IMR-90 (cell line): ENCODE results near the gene CDKAL1. TPM values are rescaled to one million over a fixed set of nuclear protein-coding genes. Genes with fewer than 3 reads are reported as not detected.

ENCODE experiments used
- ATAC-seq: fragments of 200-7000 bp; cut with Tn5 transposase; 2 replicates; pipeline ENCODE4 v1.9.1; 2020; ENCODE audit warnings: low read depth, mild to moderate bottlenecking, moderate library complexity
- BruUV-seq: library from RNA; stranded (reverse); fragments of 400-500 nt; replicated peaks from 2 replicates; lab custom pipeline; 2021; lab: Mats Ljungman, UMichigan
- CTCF ChIA-PET: fragments of 300-600 bp; formaldehyde crosslinking; extraction: SDS; loops from one replicate; lab custom pipeline; 2021; ENCODE audit warnings: antibody characterized with exemption; lab: Yijun Ruan, JAX
- POLR2A ChIA-PET: fragments of 300-600 bp; sonication (Branson Sonifier 250); formaldehyde crosslinking; loops from one replicate; lab custom pipeline; 2022; ENCODE audit warnings: antibody characterized with exemption; ENCODE audit not compliant: unreplicated experiment; lab: Charles Lee
- DNase-seq: peaks from one replicate; pipeline ENCODE4 v3.0.0; 2013
- H2AFZ ChIP-seq: replicated peaks from 2 replicates; pipeline ENCODE3; 2013; ENCODE audit warnings: low read length, mild to moderate bottlenecking; ENCODE audit not compliant: poor library complexity
- H2AK5ac ChIP-seq: 2 replicates; pipeline ENCODE4 v1.6.1; 2013; ENCODE audit warnings: low read depth, low read length, inconsistent platforms
- H2AK9ac ChIP-seq: replicated peaks from 2 replicates; pipeline ENCODE3; 2013; ENCODE audit warnings: mild to moderate bottlenecking, low read depth, low read length, moderate library complexity; ENCODE audit not compliant: poor library complexity
- H2BK120ac ChIP-seq: 2 replicates; pipeline ENCODE4 v1.6.1; 2013; ENCODE audit warnings: low read depth, low read length, inconsistent platforms
- H2BK15ac ChIP-seq: 3 replicates; pipeline ENCODE4 v1.6.1; 2013; ENCODE audit warnings: low read depth, low read length, inconsistent platforms
- H2BK20ac ChIP-seq: 2 replicates; pipeline ENCODE4 v1.6.1; 2013; ENCODE audit warnings: low read depth, mild to moderate bottlenecking, inconsistent platforms, low read length, moderate library complexity
- H2BK5ac ChIP-seq: 2 replicates; pipeline ENCODE4 v1.6.1; 2013; ENCODE audit warnings: mild to moderate bottlenecking, low read depth, low read length, inconsistent platforms; ENCODE audit not compliant: poor library complexity, severe bottlenecking
- H3K14ac ChIP-seq: replicated peaks from 2 replicates; pipeline ENCODE4 v1.6.1; 2013; ENCODE audit warnings: low read depth, low read length, inconsistent platforms
- H3K18ac ChIP-seq: 2 replicates; pipeline ENCODE4 v1.6.1; 2013; ENCODE audit warnings: low read depth, low read length, control low read depth
- H3K23ac ChIP-seq: 2 replicates; pipeline ENCODE4 v1.6.1; 2013; ENCODE audit warnings: low read depth, low read length, inconsistent platforms
- H3K27ac ChIP-seq: 2 replicates; pipeline ENCODE4 v1.5.1; 2013; ENCODE audit warnings: mild to moderate bottlenecking, control low read depth, low read length; ENCODE audit not compliant: insufficient read depth
- H3K27me3 ChIP-seq: 2 replicates; pipeline ENCODE4 v1.6.1; 2013; ENCODE audit warnings: low read length; ENCODE audit not compliant: control insufficient read depth, insufficient read depth
- H3K36me3 ChIP-seq: 2 replicates; pipeline ENCODE4 v1.6.1; 2013; ENCODE audit warnings: low read length, mixed read lengths; ENCODE audit not compliant: control insufficient read depth, insufficient read depth
- H3K4ac ChIP-seq: 2 replicates; pipeline ENCODE4 v1.6.1; 2013; ENCODE audit warnings: low read depth, low read length, inconsistent platforms
- H3K4me1 ChIP-seq: 2 replicates; pipeline ENCODE4 v1.6.1; 2013; ENCODE audit warnings: low read length, mixed read lengths; ENCODE audit not compliant: control insufficient read depth, insufficient read depth
- H3K4me2 ChIP-seq: 2 replicates; pipeline ENCODE4 v1.6.1; 2013; ENCODE audit warnings: low read depth, mild to moderate bottlenecking, control low read depth, low read length, moderate library complexity
- H3K4me3 ChIP-seq: 2 replicates; pipeline ENCODE4 v1.5.1; 2013; ENCODE audit warnings: low read depth, mild to moderate bottlenecking, control low read depth, low read length, moderate library complexity; ENCODE audit not compliant: insufficient read depth
- H3K56ac ChIP-seq: 2 replicates; pipeline ENCODE4 v1.6.1; 2013; ENCODE audit warnings: low read length, inconsistent platforms; ENCODE audit not compliant: insufficient read depth; ENCODE audit errors: extremely low read depth
- H3K79me1 ChIP-seq, 2 experiments: 2 replicates each; pipeline ENCODE4 v1.6.1; 2013; ENCODE audit warnings: low read length in 2 of 2, inconsistent platforms in 1 of 2, low read depth in 1 of 2
- H3K9ac ChIP-seq: 2 replicates; pipeline ENCODE4 v1.6.1; 2013; ENCODE audit warnings: low read depth, low read length, control low read depth
- H3K9me1 ChIP-seq: 2 replicates; pipeline ENCODE4 v1.6.1; 2013; ENCODE audit warnings: low read length, inconsistent platforms; ENCODE audit not compliant: insufficient read depth
- H3K9me3 ChIP-seq: 2 replicates; pipeline ENCODE4 v1.6.1; 2013; ENCODE audit warnings: low read length; ENCODE audit not compliant: control insufficient read depth, insufficient read depth
- H4K20me1 ChIP-seq: 2 replicates; pipeline ENCODE4 v1.6.1; 2013; ENCODE audit warnings: low read length, inconsistent platforms; ENCODE audit not compliant: insufficient read depth
- H4K5ac ChIP-seq: 2 replicates; pipeline ENCODE4 v1.6.1; 2013; ENCODE audit warnings: mild to moderate bottlenecking, low read depth, low read length, control low read depth
- H4K8ac ChIP-seq, 2 experiments: 2 replicates each; pipeline ENCODE4 v1.6.1; 2013; ENCODE audit warnings: low read depth in 2 of 2, low read length in 2 of 2, control low read depth in 1 of 2, inconsistent platforms in 1 of 2
- H4K91ac ChIP-seq: 2 replicates; pipeline ENCODE4 v1.6.1; 2013; ENCODE audit warnings: low read depth, low read length, inconsistent platforms; ENCODE audit not compliant: insufficient read depth
- BHLHE40 ChIP-seq: fragments of 150-350 bp; IDR thresholded peaks from 2 replicates; pipeline ENCODE4 v1.6.1; 2016; ENCODE audit warnings: mild to moderate bottlenecking, low read depth, low read length
- CEBPB ChIP-seq: IDR thresholded peaks from 2 replicates; pipeline ENCODE4 v1.6.1; 2012; ENCODE audit warnings: low read depth, low read length, improper control_type of control experiment
- CHD1 ChIP-seq: IDR thresholded peaks from 2 replicates; pipeline ENCODE4 v1.6.1; 2012; ENCODE audit warnings: low read depth, low read length, improper control_type of control experiment
- FOS ChIP-seq: fragments of 150-350 bp; IDR thresholded peaks from 2 replicates; pipeline ENCODE4 v1.6.1; 2016; ENCODE audit warnings: low read depth, low read length
- MAFK ChIP-seq: IDR thresholded peaks from 2 replicates; pipeline ENCODE4 v1.6.1; 2012; ENCODE audit warnings: low read depth, low read length, improper control_type of control experiment
- MAZ ChIP-seq: IDR thresholded peaks from 2 replicates; pipeline ENCODE4 v1.6.1; 2012; ENCODE audit warnings: low read depth, mild to moderate bottlenecking, low read length, improper control_type of control experiment, moderate library complexity, borderline replicate concordance
- MXI1 ChIP-seq: IDR thresholded peaks from 2 replicates; pipeline ENCODE4 v1.6.1; 2012; ENCODE audit warnings: low read depth, mild to moderate bottlenecking, low read length, moderate library complexity, borderline replicate concordance
- NFE2L2 ChIP-seq: fragments of 150-350 bp; IDR thresholded peaks from 2 replicates; pipeline ENCODE4 v1.6.1; 2016; ENCODE audit warnings: low read depth, mild to moderate bottlenecking, low read length
- RAD21 ChIP-seq: IDR thresholded peaks from 2 replicates; pipeline ENCODE4 v1.6.1; 2012; ENCODE audit warnings: low read length, improper control_type of control experiment
- RCOR1 ChIP-seq: IDR thresholded peaks from 2 replicates; pipeline ENCODE4 v1.6.1; 2012; ENCODE audit warnings: mild to moderate bottlenecking, low read length, improper control_type of control experiment; ENCODE audit not compliant: insufficient replicate concordance
- RFX5 ChIP-seq: IDR thresholded peaks from 2 replicates; pipeline ENCODE4 v1.8.0; 2012; ENCODE audit warnings: low read depth, mild to moderate bottlenecking, low read length, moderate library complexity
- SMC3 ChIP-seq: fragments of 150-350 bp; IDR thresholded peaks from 2 replicates; pipeline ENCODE4 v1.6.1; 2016; ENCODE audit warnings: low read depth, mild to moderate bottlenecking, antibody characterized with exemption, low read length, moderate library complexity
- WGBS, 2 experiments: methylation state at CpG; one replicate each; pipeline versions ENCODE4 v1.1.5 to v1.1.7; 2013; ENCODE audit warnings: missing lambda C conversion rate in 2 of 2; ENCODE audit not compliant: insufficient read length in 1 of 2; ENCODE audit errors: extremely low coverage in 2 of 2; 5-methylcytosine and 5-hydroxymethylcytosine counted together
- dilution Hi-C: fragments of 300-500 bp; cut with HindIII; formaldehyde crosslinking; loops from one replicate; pipeline ENCODE4 v1.14.3; 2018; ENCODE audit warnings: low sequenced_read_pairs; ENCODE audit not compliant: unreplicated experiment
- in situ Hi-C: fragments of 300-500 bp; cut with MboI; formaldehyde crosslinking; loops from 3 replicates; pipeline ENCODE4 v1.14.3; 2019; ENCODE audit warnings: low sequenced_read_pairs, inconsistent platforms, mixed read lengths
- intact Hi-C: fragments of 100-400 bp; cut with micrococcal nuclease; formaldehyde crosslinking; loops from 2 replicates; pipeline ENCODE4 v1.10.0; 2022
- polyA plus RNA-seq, 3 experiments: library from polyadenylated mRNA; depleted of rRNA; stranded (reverse); fragments of >200 nt; gene quantifications; 2 replicates each; pipeline ENCODE4 v1.2.3, GENCODE V29; 2012; ENCODE audit warnings: low replicate concordance in 1 of 3
- total RNA-seq: library from RNA; depleted of rRNA; stranded (reverse); fragments of >200 nt; gene quantifications from 2 replicates; pipeline ENCODE4 v1.2.3, GENCODE V29; 2012
- TF ChIP-seq, protein P1 (sequence below): conservative IDR thresholded peaks from 2 replicates; pipeline ENCODE4 v1.5.1; 2012; ENCODE audit warnings: mild to moderate bottlenecking, low read depth, low read length, improper control_type of control experiment
- TF ChIP-seq, protein P2 (sequence below): fragments of 150-350 bp; IDR thresholded peaks from 2 replicates; pipeline ENCODE4 v1.6.1; 2016; ENCODE audit warnings: low read depth, mild to moderate bottlenecking, low read length, moderate library complexity, borderline replicate concordance
- TF ChIP-seq, protein P3 (sequence below): fragments of 150-350 bp; IDR thresholded peaks from 2 replicates; pipeline ENCODE4 v1.6.1; 2017; ENCODE audit warnings: mild to moderate bottlenecking, antibody characterized with exemption, low read length, low read depth

Gene CDKAL1
- total and polyA plus RNA-seq, 2 of the 4 experiments (the other 2 are of a cell fraction), result 3.7 to 13.1 TPM

DNA sequence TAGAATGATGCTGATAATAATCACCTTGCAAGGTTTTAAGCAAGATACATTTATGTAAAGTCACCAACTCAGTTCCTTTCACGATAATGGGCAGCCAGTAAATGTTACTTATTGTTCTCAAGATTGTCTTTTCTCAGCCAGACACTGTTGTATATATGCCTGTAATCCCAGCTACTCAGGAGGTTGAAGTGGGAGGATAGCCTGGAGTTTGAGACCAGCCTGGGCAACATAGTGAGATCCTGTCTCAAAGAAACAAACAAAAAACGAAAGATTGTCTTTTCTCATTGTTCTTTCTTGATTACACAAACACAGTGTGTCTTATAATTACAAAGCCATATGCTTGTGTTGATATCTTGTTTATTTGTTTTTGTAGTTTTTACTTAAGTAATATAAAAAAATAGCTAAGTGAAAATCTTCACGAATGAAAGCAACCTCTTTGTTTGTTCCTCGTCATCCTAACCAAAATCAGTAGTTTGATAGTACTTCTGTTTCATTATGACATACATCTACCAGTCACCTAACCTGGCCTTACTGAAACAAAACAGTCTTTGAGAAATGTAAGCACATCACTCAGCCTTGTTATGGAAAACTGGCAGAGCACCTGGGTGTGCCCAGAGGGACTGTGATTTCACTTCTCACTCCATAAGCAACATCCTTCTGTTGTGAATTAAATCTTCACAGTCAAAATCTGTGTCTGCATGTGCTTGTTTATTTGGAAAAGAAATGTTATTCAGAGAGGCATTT, 623.1 kb downstream of the CDKAL1 start:
- no peak overlapping the region for H3K18ac ChIP-seq
- H2BK20ac ChIP-seq, result no peak overlapping the region
- no peak overlapping the region for H3K4ac ChIP-seq
- BruUV-seq, result no TSS peak
- dilution Hi-C loops (no loop called here), intact Hi-C loops (no loop called here), in situ Hi-C loops (no loop called here)
- H3K79me1 ChIP-seq, result no peaks in the 10 kb centered on the region
- no peak overlapping the region for H3K56ac ChIP-seq
- no peaks in the 10 kb centered on the region for H3K9me3 ChIP-seq
- no peak overlapping the region for H2AK9ac ChIP-seq
- no peak overlapping the region for H3K4me3 ChIP-seq
- CTCF ChIA-PET, result no interaction called here
- no peak overlapping the region for H4K8ac ChIP-seq
- H4K91ac ChIP-seq, result no peak overlapping the region
- H3K4me1 ChIP-seq, result peaks cover 6% of the 10 kb centered on the region
- H2BK120ac ChIP-seq, result no peak overlapping the region; the same call in 1 of the 2 replicates
- H3K27me3 ChIP-seq, result no peaks in the 10 kb centered on the region
- no peak overlapping the region for H2BK5ac ChIP-seq
- POLR2A ChIA-PET, result no interaction called here
- H3K9ac ChIP-seq, result no peak overlapping the region
- no peak overlapping the region for H2BK15ac ChIP-seq
- ATAC-seq (peak; percentile 42), DNase-seq (no peak)
- H4K20me1 ChIP-seq, result no peaks in the 10 kb centered on the region
- no peak overlapping the region; the same call in 1 of the 2 replicates for H4K5ac ChIP-seq
- H3K9me1 ChIP-seq, result 0 out of 2 replicates have a peak, but pooled peaks cover 2% of the 10 kb centered on the region
- H3K36me3 ChIP-seq, result no peaks in the 10 kb centered on the region; the same call in 1 of the 2 replicates
- no peak overlapping the region for H2AFZ ChIP-seq
- no peak overlapping the region for H3K23ac ChIP-seq
- H3K14ac ChIP-seq, result no peak overlapping the region
- no CpG with 5 or more reads among the region's 4 CpGs for WGBS, 2 experiments
- H3K4me2 ChIP-seq, result peak overlapping the region; percentile 71; the same call in 1 of the 2 replicates
- H2AK5ac ChIP-seq, result no peak overlapping the region
- no peak overlapping the region for H3K27ac ChIP-seq
- TF ChIP-seq CHD1 (no peak), SMC3 (no peak), RCOR1 (no peak), MXI1 (no peak), NFE2L2 (no peak), RFX5 (no peak), FOS (no peak), RAD21 (no peak), MAFK (no peak), CEBPB (no peak), BHLHE40 (no peak), MAZ (no peak)
- TF ChIP-seq, protein P1, sequence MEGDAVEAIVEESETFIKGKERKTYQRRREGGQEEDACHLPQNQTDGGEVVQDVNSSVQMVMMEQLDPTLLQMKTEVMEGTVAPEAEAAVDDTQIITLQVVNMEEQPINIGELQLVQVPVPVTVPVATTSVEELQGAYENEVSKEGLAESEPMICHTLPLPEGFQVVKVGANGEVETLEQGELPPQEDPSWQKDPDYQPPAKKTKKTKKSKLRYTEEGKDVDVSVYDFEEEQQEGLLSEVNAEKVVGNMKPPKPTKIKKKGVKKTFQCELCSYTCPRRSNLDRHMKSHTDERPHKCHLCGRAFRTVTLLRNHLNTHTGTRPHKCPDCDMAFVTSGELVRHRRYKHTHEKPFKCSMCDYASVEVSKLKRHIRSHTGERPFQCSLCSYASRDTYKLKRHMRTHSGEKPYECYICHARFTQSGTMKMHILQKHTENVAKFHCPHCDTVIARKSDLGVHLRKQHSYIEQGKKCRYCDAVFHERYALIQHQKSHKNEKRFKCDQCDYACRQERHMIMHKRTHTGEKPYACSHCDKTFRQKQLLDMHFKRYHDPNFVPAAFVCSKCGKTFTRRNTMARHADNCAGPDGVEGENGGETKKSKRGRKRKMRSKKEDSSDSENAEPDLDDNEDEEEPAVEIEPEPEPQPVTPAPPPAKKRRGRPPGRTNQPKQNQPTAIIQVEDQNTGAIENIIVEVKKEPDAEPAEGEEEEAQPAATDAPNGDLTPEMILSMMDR, result no peak
- TF ChIP-seq, protein P2, sequence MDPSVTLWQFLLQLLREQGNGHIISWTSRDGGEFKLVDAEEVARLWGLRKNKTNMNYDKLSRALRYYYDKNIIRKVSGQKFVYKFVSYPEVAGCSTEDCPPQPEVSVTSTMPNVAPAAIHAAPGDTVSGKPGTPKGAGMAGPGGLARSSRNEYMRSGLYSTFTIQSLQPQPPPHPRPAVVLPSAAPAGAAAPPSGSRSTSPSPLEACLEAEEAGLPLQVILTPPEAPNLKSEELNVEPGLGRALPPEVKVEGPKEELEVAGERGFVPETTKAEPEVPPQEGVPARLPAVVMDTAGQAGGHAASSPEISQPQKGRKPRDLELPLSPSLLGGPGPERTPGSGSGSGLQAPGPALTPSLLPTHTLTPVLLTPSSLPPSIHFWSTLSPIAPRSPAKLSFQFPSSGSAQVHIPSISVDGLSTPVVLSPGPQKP, result no peak
- TF ChIP-seq, protein P3, sequence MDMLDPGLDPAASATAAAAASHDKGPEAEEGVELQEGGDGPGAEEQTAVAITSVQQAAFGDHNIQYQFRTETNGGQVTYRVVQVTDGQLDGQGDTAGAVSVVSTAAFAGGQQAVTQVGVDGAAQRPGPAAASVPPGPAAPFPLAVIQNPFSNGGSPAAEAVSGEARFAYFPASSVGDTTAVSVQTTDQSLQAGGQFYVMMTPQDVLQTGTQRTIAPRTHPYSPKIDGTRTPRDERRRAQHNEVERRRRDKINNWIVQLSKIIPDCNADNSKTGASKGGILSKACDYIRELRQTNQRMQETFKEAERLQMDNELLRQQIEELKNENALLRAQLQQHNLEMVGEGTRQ, result no peak
